NAMALWA (cell line): ENCODE results near the gene RLIM.

ENCODE experiments used
- DNase-seq: peaks from one replicate; pipeline ENCODE4 v3.0.0-alpha.2; 2015; ENCODE audit warnings: low spot score

RLIM gene

DNA sequence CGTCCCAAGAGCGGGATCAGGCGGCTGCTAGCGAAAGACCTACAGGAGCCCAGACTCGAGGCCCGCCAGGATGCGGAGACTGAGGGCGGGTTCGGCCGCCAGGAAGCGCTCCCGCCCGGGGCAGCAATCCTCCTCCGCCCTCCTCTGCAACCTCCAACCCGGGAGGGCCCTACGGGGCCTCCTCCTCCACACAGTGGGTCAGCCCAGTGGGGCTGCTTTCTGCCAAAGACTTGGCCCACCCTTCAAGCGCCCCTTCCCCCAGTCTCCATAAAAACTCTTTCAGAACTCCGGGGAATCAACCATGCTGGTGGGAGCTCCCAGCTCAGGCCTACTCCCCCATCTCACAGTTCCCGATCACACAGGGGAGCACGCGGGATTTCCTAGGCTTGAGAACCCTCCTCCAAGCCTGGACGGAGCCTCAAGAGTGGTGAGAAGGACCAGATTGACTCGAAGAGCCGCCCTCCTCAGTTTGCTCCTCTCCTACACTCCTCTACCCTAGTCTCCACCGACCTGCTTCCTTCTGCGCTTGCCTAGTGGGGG lies 77.5 kb downstream of the RLIM start:
- no peak for DNase-seq

DNA sequence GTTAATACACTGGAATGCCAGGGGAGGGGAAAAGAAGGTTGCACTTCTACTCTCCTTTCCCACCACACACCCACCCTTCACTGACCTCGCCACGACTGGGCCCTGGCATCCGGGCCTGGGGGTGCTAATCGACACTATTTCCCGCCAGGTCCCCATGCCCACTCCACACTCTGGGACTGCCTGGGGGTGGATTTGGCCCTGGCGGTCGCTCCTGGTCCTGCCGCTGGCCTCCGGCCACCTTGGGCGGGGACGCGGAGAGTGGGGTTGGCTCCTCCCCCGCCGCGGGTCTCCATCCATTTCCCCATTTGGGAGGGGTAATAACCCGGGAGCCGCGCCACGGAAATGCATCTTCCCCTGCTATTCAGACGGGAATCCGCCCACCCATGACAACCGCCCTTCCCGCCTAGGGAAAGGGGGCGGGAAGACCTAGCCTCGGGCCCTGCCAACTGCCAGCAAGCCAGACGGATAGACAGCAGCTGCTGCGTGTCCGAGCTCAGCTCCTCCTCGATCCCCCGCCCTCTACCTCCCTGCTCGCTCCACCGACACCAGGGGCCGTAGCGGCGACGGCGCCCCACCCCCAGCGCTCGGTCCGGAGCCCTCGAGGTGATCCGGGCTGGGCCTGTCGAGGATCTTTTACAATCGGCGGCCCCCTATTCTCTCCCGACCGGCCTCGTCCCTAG lies 78.1 kb downstream of the RLIM start:
- no peak for DNase-seq

DNA sequence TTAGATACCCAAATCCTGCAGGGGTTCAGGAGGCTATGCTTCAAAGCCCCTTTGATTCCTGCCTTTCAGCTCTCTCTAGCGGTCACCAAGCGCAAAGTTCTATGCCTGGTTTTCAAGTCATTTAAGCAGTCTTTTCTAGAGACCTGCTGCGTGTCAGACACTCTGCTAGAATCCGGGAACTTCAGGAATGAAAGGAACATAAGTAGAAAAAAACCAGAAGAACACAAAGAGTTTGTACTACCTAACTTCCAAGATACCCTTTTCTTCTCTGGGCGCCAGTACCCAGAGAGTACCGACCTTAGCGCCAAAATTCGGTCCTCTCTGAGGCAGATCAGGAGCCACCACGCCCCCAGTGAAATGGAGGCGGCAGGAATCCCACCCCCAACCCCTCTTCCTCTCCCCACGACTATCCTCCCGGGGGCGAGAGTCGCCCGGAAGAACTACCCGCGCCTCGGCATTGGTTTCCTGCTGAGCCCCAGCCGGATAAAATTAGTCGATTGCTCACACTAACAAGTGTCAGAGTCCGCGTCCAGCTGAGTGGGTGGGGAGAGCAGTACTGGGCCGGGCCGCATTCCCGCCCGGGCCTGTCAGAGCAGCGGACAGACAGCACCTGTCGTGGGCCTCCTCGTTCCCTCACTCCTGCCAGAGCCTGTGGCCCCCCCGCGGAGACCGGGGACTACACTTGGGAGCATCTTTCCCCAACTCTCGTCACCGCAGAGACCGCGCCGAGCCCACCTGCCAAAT lies 78.8 kb downstream of the RLIM start:
- no peak for DNase-seq
